ENCODE data around the gene PCBP1. TPM values are rescaled to one million over a fixed set of nuclear protein-coding genes. Genes with fewer than 3 reads are reported as not detected.

PCBP1 gene
- total RNA-seq (45.9 TPM), polyA plus RNA-seq (361 TPM)
- long read RNA-seq, donor 1, transcript PCBP1-201 (1 exons, 1,750 nt) = major isoform, 95 of 95 reads
- long read RNA-seq, donor 1, partial matches to known transcripts = 0 of 95 reads
- long read RNA-seq, donor 1, other reads (novel, unspliced or antisense) = 0 of 95 reads
- long read RNA-seq, donor 2, transcript PCBP1-201 (1 exons, 1,750 nt) = major isoform, 1,463 of 1,463 reads
- long read RNA-seq, donor 2, partial matches to known transcripts = 0 of 1,463 reads
- long read RNA-seq, donor 2, other reads (novel, unspliced or antisense) = 0 of 1,463 reads
- long read RNA-seq, donor 3, transcript PCBP1-201 (1 exons, 1,750 nt) = major isoform, 806 of 806 reads
- long read RNA-seq, donor 3, partial matches to known transcripts = 0 of 806 reads
- long read RNA-seq, donor 3, other reads (novel, unspliced or antisense) = 0 of 806 reads
- long read RNA-seq, donor 4, transcript PCBP1-201 (1 exons, 1,750 nt) = major isoform, 410 of 410 reads
- long read RNA-seq, donor 4, partial matches to known transcripts = 0 of 410 reads
- long read RNA-seq, donor 4, other reads (novel, unspliced or antisense) = 0 of 410 reads
- long read RNA-seq, donor 5, transcript PCBP1-201 (1 exons, 1,750 nt) = major isoform, 874 of 874 reads
- long read RNA-seq, donor 5, partial matches to known transcripts = 0 of 874 reads
- long read RNA-seq, donor 5, other reads (novel, unspliced or antisense) = 0 of 874 reads
- long read RNA-seq, donor 6, transcript PCBP1-201 (1 exons, 1,750 nt) = major isoform, 564 of 564 reads
- long read RNA-seq, donor 6, partial matches to known transcripts = 0 of 564 reads
- long read RNA-seq, donor 6, other reads (novel, unspliced or antisense) = 0 of 564 reads
- long read RNA-seq, donor 7, transcript PCBP1-201 (1 exons, 1,750 nt) = major isoform, 903 of 903 reads
- long read RNA-seq, donor 7, partial matches to known transcripts = 0 of 903 reads
- long read RNA-seq, donor 7, other reads (novel, unspliced or antisense) = 0 of 903 reads
- long read RNA-seq, donor 8, transcript PCBP1-201 (1 exons, 1,750 nt) = major isoform, 278 of 278 reads
- long read RNA-seq, donor 8, partial matches to known transcripts = 0 of 278 reads
- long read RNA-seq, donor 8, other reads (novel, unspliced or antisense) = 0 of 278 reads
- long read RNA-seq, donor 9, transcript PCBP1-201 (1 exons, 1,750 nt) = major isoform, 487 of 487 reads
- long read RNA-seq, donor 9, partial matches to known transcripts = 0 of 487 reads
- long read RNA-seq, donor 9, other reads (novel, unspliced or antisense) = 0 of 487 reads
- long read RNA-seq, donor 10, transcript PCBP1-201 (1 exons, 1,750 nt) = major isoform, 553 of 553 reads
- long read RNA-seq, donor 10, partial matches to known transcripts = 0 of 553 reads
- long read RNA-seq, donor 10, other reads (novel, unspliced or antisense) = 0 of 553 reads

GRCh38 chr2:70086838-70087701 is at the start of gene PCBP1:
Gene PCBP1, plus strand, starts transcription at chr2:70087477. Its CDS starts 267 bp downstream, at chr2:70087744.
- under 1% methylated on average over 92 of the region's 94 CpGs for WGBS
- peak; percentile 92 to 97 (median 93) for DNase-seq (ENCODE audit: low read depth in 6 of 9, low spot score in 9 of 9)
- Histone ChIP-seq H3K27ac (ENCODE audit: low read depth in 1 of 2, low read length in 1 of 2) (peak within 1 kb of the TSS; percentile 100), H3K27me3 (ENCODE audit: control insufficient read depth in 2 of 2, insufficient read depth in 1 of 2, low read length in 1 of 2) (no peaks in the 10 kb centered on the region), H3K9me3 (ENCODE audit: control insufficient read depth in 2 of 2, insufficient read depth in 1 of 2, low read length in 1 of 2) (peaks cover 0 to 6% of the 10 kb centered on the region in 2 donors), H3K4me3 (ENCODE audit: low read length in 2 of 2) (peak within 1 kb of the TSS; percentile 66 to 99), H3K36me3 (ENCODE audit: control insufficient read depth in 2 of 2, insufficient read depth in 2 of 2, low read length in 1 of 2) (peaks cover 19 to 49% of the 10 kb centered on the region in 2 donors), H3K4me1 (ENCODE audit: control insufficient read depth in 2 of 2, insufficient read depth in 2 of 2, low read length in 2 of 2) (peaks cover 31 to 51% of the 10 kb centered on the region in 2 donors)

DNA sequence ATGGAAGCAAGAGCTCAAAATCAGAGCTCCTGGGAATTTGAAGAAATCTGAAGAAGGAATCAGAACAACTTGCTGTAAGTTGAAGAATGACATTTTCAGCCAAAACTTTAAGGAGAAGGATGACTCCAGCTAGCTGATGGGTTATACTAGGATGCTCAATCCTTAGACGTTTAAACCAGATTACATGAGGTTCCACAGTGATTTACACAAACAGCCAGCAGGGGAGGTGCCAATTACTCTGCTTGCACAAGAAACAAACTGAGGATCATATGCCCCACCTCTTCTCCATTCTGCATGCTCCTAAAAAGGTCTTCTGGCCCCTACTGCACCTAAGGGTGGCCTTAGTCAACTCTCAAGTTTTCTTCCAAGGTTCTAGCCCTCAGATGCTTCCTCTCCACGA is 47.9 kb upstream of the PCBP1 start:
- Histone ChIP-seq H3K27ac (ENCODE audit: low read depth in 1 of 2, low read length in 1 of 2) (no peak overlapping the region), H3K9me3 (ENCODE audit: control insufficient read depth in 2 of 2, insufficient read depth in 1 of 2, low read length in 1 of 2) (no peaks in the 10 kb centered on the region), H3K4me3 (ENCODE audit: low read length in 2 of 2) (no peak overlapping the region), H3K4me1 (ENCODE audit: control insufficient read depth in 2 of 2, insufficient read depth in 2 of 2, low read length in 2 of 2) (peaks cover 0 to 19% of the 10 kb centered on the region in 2 donors), H3K27me3 (ENCODE audit: control insufficient read depth in 2 of 2, insufficient read depth in 1 of 2, low read length in 1 of 2) (no peaks in the 10 kb centered on the region), H3K36me3 (ENCODE audit: control insufficient read depth in 2 of 2, insufficient read depth in 2 of 2, low read length in 1 of 2) (peaks cover 4 to 19% of the 10 kb centered on the region in 2 donors)
- WGBS = 97% methylated on average over 2 of the region's 2 CpGs
- no peak for DNase-seq (ENCODE audit: low read depth in 6 of 9, low spot score in 9 of 9)

DNA sequence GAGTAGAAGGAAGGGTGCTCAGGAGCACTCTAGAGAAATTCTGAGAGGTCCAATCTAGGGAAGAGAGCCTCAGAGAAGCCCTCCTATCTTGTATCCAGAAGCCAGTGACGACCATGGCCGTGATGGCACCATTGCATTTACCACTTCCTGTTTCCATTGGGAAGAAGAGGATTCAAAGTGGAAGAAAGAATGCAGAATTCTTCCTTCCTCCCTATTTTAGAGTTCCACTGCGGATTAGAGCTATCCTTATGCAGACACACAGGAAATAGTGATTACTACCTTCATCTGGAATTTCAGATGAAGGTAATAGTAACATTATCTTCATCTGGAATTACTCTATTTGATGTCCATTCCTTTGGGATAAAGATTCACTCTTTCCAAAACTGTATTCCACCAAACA is 45.6 kb upstream of the PCBP1 start:
- DNase-seq (ENCODE audit: low read depth in 6 of 9, low spot score in 9 of 9) = no peak
- Histone ChIP-seq H3K9me3 (ENCODE audit: control insufficient read depth in 2 of 2, insufficient read depth in 1 of 2, low read length in 1 of 2) (no peaks in the 10 kb centered on the region), H3K4me1 (ENCODE audit: control insufficient read depth in 2 of 2, insufficient read depth in 2 of 2, low read length in 2 of 2) (peaks cover 0 to 10% of the 10 kb centered on the region in 2 donors), H3K27me3 (ENCODE audit: control insufficient read depth in 2 of 2, insufficient read depth in 1 of 2, low read length in 1 of 2) (no peaks in the 10 kb centered on the region), H3K4me3 (ENCODE audit: low read length in 2 of 2) (no peak overlapping the region), H3K36me3 (ENCODE audit: control insufficient read depth in 2 of 2, insufficient read depth in 2 of 2, low read length in 1 of 2) (peaks cover 0 to 19% of the 10 kb centered on the region in 2 donors), H3K27ac (ENCODE audit: low read depth in 1 of 2, low read length in 1 of 2) (no peak overlapping the region)
- 97% methylated on average over 3 of the region's 3 CpGs for WGBS

DNA sequence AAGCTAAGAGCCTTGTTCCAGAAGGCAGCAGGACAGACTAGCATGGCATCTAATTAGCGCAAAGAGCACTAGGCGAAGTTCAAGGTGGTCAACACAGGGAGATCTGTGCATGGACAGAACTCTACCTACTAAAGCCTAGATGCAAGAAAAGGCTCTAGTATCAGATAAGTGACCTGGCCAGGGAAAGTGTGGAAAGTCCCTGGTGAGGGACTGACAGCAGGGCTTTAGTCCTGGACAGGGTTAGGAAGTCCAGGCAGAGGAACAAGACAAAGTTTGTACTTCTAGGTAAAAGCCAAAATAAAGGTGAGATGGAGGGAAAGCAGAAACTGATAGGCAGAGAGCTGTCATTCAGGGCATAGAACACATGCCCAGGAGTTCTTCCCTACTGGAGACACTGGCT is 45.0 kb upstream of the PCBP1 start:
- WGBS = over 99% methylated on average over 2 of the region's 2 CpGs
- Histone ChIP-seq H3K36me3 (ENCODE audit: control insufficient read depth in 2 of 2, insufficient read depth in 2 of 2, low read length in 1 of 2) (peaks cover 3 to 24% of the 10 kb centered on the region in 2 donors), H3K4me1 (ENCODE audit: control insufficient read depth in 2 of 2, insufficient read depth in 2 of 2, low read length in 2 of 2) (peaks cover 0 to 10% of the 10 kb centered on the region in 2 donors), H3K27me3 (ENCODE audit: control insufficient read depth in 2 of 2, insufficient read depth in 1 of 2, low read length in 1 of 2) (no peaks in the 10 kb centered on the region), H3K4me3 (ENCODE audit: low read length in 2 of 2) (no peak overlapping the region), H3K9me3 (ENCODE audit: control insufficient read depth in 2 of 2, insufficient read depth in 1 of 2, low read length in 1 of 2) (no peaks in the 10 kb centered on the region), H3K27ac (ENCODE audit: low read depth in 1 of 2, low read length in 1 of 2) (no peak overlapping the region)
- DNase-seq (ENCODE audit: low read depth in 6 of 9, low spot score in 9 of 9) = no peak

GRCh38 chr2:70043252-70043875 is 43.9 kb upstream of the PCBP1 start:
- H3K4me3 ChIP-seq (ENCODE audit: low read length in 2 of 2) = no peak overlapping the region
- peak overlapping the region in 1 of 2 donors; percentile 10 for H3K27ac ChIP-seq (ENCODE audit: low read depth in 1 of 2, low read length in 1 of 2)
- H3K36me3 ChIP-seq (ENCODE audit: control insufficient read depth in 2 of 2, insufficient read depth in 2 of 2, low read length in 1 of 2) = peaks cover 7 to 26% of the 10 kb centered on the region in 2 donors
- no peaks in the 10 kb centered on the region for H3K27me3 ChIP-seq (ENCODE audit: control insufficient read depth in 2 of 2, insufficient read depth in 1 of 2, low read length in 1 of 2)
- WGBS = 90% methylated on average over 9 of the region's 9 CpGs
- no peaks in the 10 kb centered on the region for H3K9me3 ChIP-seq (ENCODE audit: control insufficient read depth in 2 of 2, insufficient read depth in 1 of 2, low read length in 1 of 2)
- DNase-seq (ENCODE audit: low read depth in 6 of 9, low spot score in 9 of 9) = peak in 1 of 9 donors; percentile 19
- H3K4me1 ChIP-seq (ENCODE audit: control insufficient read depth in 2 of 2, insufficient read depth in 2 of 2, low read length in 2 of 2) = peaks cover 0 to 10% of the 10 kb centered on the region in 2 donors

DNA sequence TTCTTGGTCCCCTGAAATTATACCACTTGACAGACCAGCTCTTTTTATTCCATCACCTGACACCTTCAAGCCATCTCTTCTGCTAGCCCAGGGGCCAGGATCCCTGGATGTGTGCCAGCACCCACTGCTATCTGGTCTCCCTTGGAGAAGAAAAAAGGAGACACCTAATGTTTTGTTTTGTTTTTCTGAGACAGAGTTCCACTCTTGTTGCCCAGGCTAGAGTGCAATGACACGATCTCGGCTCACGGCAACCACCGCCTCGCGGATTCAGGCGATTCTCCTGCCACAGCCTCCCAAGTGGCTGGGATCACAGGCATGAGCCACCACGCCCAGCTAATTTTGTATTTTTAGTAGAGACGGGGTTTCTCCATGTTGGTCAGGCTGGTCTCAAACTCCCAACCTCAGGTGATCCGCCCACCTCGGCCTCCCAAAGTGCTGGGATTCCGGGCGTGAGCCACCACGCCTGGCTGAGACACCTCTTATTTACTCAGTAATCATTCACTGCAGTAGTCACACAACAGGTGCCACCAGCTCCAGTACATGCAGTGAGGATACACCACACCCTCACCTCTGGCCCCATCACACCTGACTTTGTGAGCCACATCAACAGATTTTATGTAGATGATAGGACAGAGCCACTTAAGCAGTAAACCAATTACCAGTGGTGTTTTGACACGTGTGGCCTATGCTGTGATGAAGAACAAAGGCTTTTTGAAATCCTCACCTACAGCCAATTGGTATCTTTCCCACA is 42.8 kb upstream of the PCBP1 start:
- 94% methylated on average over 15 of the region's 15 CpGs for WGBS
- Histone ChIP-seq H3K9me3 (ENCODE audit: control insufficient read depth in 2 of 2, insufficient read depth in 1 of 2, low read length in 1 of 2) (no peaks in the 10 kb centered on the region), H3K4me3 (ENCODE audit: low read length in 2 of 2) (no peak overlapping the region)

DNA sequence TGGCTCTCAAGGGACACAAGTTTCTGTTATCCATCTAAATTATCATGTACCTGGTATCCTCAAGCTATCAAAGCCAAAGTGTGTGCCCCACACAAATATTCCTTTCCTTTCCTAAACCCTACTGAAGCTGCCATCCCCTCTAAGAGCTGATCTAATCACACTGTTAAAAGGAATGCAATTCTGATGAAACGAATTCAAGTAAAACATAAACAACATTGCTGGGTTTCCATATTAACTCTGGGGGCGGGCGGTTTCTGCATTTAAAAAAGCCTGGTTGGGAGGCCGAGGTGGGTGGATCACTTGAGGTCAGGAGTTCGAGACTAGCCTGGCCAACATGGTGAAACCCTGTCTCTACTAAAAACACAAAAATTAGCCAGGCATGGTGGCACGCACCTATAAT is 41.9 kb upstream of the PCBP1 start:
- peaks cover 19 to 36% of the 10 kb centered on the region in 2 donors for H3K36me3 ChIP-seq (ENCODE audit: control insufficient read depth in 2 of 2, insufficient read depth in 2 of 2, low read length in 1 of 2)
- H3K4me1 ChIP-seq (ENCODE audit: control insufficient read depth in 2 of 2, insufficient read depth in 2 of 2, low read length in 2 of 2) = peaks cover 0 to 10% of the 10 kb centered on the region in 2 donors
- WGBS = 97% methylated on average over 6 of the region's 6 CpGs
- no peaks in the 10 kb centered on the region for H3K27me3 ChIP-seq (ENCODE audit: control insufficient read depth in 2 of 2, insufficient read depth in 1 of 2, low read length in 1 of 2)
- no peak for DNase-seq (ENCODE audit: low read depth in 6 of 9, low spot score in 9 of 9)
- H3K9me3 ChIP-seq (ENCODE audit: control insufficient read depth in 2 of 2, insufficient read depth in 1 of 2, low read length in 1 of 2) = no peaks in the 10 kb centered on the region
- no peak overlapping the region for H3K27ac ChIP-seq (ENCODE audit: low read depth in 1 of 2, low read length in 1 of 2)
- no peak overlapping the region for H3K4me3 ChIP-seq (ENCODE audit: low read length in 2 of 2)

More for the DNA sequence above, 42.8 kb upstream of the PCBP1 start:
- H3K36me3 ChIP-seq (ENCODE audit: control insufficient read depth in 2 of 2, insufficient read depth in 2 of 2, low read length in 1 of 2) = peaks cover 14 to 29% of the 10 kb centered on the region in 2 donors
- DNase-seq (ENCODE audit: low read depth in 6 of 9, low spot score in 9 of 9) = no peak
- no peak overlapping the region for H3K27ac ChIP-seq (ENCODE audit: low read depth in 1 of 2, low read length in 1 of 2)
- peaks cover 0 to 10% of the 10 kb centered on the region in 2 donors for H3K4me1 ChIP-seq (ENCODE audit: control insufficient read depth in 2 of 2, insufficient read depth in 2 of 2, low read length in 2 of 2)
- H3K27me3 ChIP-seq (ENCODE audit: control insufficient read depth in 2 of 2, insufficient read depth in 1 of 2, low read length in 1 of 2) = no peaks in the 10 kb centered on the region
